SW480 (cell line): Measurements from ENCODE around the gene AKR7A3.

ENCODE experiments used
- DNase-seq: peaks from one replicate; pipeline ENCODE4 v3.0.0-alpha.2; 2016; ENCODE audit warnings: low spot score

The AKR7A3 gene

GRCh38 chr1:19251305-19252196 lies 37.0 kb downstream of the AKR7A3 start, which contains the start of the genes EMC1 and MRTO4:
EMC1 (minus strand) TSS chr1:19251524; CDS start chr1:19251509, 15 bp downstream.
MRTO4 (plus strand) TSS chr1:19251805; CDS start chr1:19251836, 31 bp downstream.
- peak; percentile 76 for DNase-seq

DNA sequence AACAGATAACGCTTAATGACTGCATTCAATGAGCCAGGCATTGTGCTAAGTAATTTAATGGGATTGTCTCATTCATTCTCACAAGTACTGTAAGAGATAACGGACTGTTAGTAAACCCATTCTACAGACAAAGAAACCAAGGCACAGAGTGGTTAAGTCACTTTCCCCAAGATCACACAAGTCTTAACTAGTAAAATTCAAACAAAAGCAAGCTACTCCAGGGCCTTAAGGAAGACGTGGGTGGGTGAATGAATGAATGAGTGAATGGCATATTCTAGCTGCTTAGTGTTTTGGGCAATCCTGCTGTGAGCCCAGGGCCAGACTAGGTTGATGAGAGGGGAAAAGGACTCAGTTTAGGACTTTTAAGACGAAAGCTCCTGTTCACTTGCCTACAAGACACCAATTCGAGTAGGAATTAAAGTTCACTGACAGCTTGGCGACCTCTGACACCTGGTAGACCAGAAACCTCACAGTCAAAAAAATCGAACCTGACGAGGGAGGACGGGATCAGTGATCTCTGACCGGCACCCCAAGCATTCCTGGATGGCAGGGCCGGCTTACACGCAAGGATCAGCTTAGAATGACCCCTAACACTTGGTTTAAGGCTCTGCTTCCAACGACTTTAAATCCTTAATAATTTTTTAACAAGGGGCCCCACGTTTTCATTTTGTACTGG lies 37.8 kb downstream of the AKR7A3 start:
- DNase-seq = peak; percentile 13

DNA sequence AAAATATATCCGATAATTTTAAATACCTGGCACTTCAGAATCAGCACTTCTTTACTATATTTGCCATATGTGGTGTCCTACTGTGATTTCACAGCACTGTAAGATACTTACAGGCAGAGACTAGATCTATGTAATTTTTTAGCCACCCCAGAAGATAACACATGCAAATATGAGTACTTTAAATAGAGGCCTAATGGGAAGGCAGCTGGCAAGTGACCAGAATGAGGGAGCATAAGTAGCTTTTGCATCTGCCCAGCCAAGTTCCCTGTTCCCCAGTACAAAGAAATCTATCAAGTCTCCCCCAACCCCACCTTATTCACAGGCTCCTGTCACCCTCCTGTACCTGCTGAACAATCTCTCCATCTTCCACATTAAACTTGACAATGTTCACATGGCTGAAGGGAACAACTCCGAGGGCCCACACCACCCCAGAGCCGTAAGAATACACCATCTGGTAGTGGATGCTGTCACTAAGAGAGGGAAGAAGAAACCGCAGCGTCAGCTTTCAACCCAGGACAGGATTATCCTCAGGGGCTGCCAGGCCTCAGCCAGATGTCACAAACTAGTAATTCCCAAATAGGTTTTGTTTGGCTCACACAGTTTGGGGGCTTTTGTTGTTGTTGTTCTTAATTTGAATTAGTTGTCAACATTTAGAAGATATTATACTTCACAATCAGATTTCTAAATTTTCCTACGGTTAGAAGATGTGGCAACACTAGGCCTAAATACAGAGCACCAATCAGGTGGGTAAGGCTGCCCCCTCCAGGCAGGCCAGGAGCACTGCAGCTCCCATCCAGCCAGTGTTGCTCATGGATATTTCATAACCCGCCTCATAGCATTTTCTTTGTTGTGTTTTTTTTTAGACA lies 47.7 kb downstream of the AKR7A3 start:
- peak; percentile 26 for DNase-seq

DNA sequence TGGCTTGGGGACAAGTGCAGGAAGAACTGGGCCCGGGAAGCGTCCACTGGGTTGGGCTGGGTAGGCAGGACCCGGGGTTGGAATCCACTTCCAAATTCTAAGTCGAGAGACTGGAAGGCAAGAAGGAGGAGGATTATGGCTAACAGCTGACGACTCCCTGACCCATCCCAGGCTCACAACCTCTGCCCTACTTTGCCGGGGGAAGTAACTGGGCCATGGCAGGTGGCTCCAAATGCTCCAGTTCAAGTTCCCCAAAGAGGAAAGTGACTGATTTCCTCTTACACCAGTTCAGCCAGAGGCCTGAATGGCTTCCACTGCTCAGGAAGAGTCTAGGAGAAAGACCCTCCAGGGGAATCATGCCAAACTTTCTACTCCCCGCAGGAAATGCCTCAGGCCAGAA lies 48.7 kb downstream of the AKR7A3 start:
- DNase-seq = no peak

DNA sequence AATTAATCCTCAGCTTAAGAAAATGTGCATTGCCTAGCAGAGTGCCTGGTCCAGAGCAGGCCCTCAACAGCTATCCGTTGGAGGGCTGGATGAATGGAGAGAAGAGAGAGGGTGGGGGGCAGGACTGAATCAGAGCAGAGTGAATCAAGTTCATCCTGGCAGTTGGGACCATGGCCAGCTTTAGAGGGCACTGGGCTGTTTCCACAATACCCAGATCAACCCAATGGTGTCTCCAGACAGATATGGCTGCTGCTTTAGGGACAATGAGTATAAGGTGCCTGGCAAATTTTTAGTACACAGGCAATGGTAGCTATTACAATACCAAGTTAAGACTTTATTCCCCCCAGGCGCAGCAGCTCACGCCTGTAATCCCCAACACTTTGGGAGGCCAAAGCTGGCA lies 54.3 kb downstream of the AKR7A3 start:
- DNase-seq = no peak
